SK-N-SH (cell line): Measurements from ENCODE around the gene CNST.

ENCODE experiments used
- CTCF ChIP-seq: fragments of 200-600 bp; sonication (generic); IDR thresholded peaks from 2 replicates; pipeline ENCODE4 v1.6.1; 2017; ENCODE audit warnings: antibody characterized with exemption, mild to moderate bottlenecking, moderate library complexity
- EP300 ChIP-seq, 2 experiments: IDR thresholded peaks; 2 replicates each; pipeline versions ENCODE4 v1.4.0 to v1.6.1; 2012; ENCODE audit warnings: borderline replicate concordance in 1 of 2, low read depth in 1 of 2, low read length in 1 of 2
- FOXM1 ChIP-seq: IDR thresholded peaks from 2 replicates; pipeline ENCODE4 v1.4.0; 2012; ENCODE audit warnings: low read depth, mild to moderate bottlenecking
- POLR2AphosphoS5 ChIP-seq: IDR thresholded peaks from 2 replicates; pipeline ENCODE4 v1.6.1; 2012; ENCODE audit warnings: low read depth, low read length
- SIN3A ChIP-seq: IDR thresholded peaks from 2 replicates; pipeline ENCODE4 v1.6.1; 2012; ENCODE audit warnings: low read depth, mild to moderate bottlenecking, low read length, moderate library complexity, borderline replicate concordance
- TAF1 ChIP-seq: IDR thresholded peaks from 2 replicates; pipeline ENCODE4 v1.6.1; 2012; ENCODE audit warnings: low read depth, mild to moderate bottlenecking, low read length, moderate library complexity, borderline replicate concordance
- TEAD4 ChIP-seq: IDR thresholded peaks from 2 replicates; pipeline ENCODE4 v1.4.0; 2012; ENCODE audit warnings: mild to moderate bottlenecking, borderline replicate concordance; ENCODE audit not compliant: insufficient read depth
- YY1 ChIP-seq: IDR thresholded peaks from 2 replicates; pipeline ENCODE4 v1.4.0; 2012; ENCODE audit warnings: low read depth, mild to moderate bottlenecking
- TF ChIP-seq, protein P1 (sequence below): IDR thresholded peaks from 2 replicates; pipeline ENCODE4 v1.4.0; 2012; ENCODE audit warnings: low read depth, borderline replicate concordance
- TF ChIP-seq, protein P2 (sequence below): IDR thresholded peaks from 2 replicates; pipeline ENCODE4 v1.6.1; 2012; ENCODE audit warnings: mild to moderate bottlenecking, low read depth, low read length, moderate library complexity

DNA sequence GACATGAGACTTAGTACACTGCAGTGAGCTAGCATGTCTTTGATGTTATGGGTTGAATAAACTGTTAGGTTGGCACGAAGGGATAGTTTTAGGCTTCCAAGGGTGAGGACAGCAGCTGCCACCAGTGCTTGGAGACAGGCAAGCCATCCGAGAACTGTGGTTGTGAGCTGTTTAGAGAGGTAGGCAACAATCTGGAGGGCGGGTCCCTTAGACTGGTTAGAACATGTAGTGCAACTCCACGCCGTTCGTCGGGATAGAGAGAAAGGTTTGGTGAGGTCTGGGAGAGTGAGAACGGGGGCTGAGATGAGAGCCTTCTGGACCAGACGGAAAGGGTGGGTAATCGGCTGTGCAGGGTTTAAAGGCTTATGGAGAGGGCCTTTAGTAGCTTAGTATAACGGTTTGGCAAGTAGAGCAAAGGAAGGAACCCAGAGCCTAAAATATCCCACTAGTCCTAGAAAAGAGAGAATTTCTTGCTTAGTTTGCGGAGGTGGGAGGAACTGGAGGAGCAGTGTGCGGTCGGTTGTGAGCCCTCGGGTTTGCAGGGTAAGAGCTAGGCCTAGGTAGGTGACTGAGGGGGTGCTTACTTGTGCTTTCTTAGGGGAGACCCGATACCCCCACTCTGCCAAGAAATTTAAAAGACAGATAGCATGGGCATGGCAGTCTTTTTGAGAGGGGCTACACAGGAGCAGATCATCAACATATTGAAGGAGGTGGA lies 72.8 kb downstream of the CNST start:
- TF ChIP-seq CTCF (no peak), SIN3A (no peak), YY1 (no peak), EP300 (IDR thresholded peaks at IDR 0.05; ENCODE audit: borderline replicate concordance in 1 of 2, low read depth in 1 of 2, low read length in 1 of 2) (no peak), FOXM1 (no peak), TAF1 (no peak), POLR2AphosphoS5 (no peak), TEAD4 (no peak)
- TF ChIP-seq, protein P1, sequence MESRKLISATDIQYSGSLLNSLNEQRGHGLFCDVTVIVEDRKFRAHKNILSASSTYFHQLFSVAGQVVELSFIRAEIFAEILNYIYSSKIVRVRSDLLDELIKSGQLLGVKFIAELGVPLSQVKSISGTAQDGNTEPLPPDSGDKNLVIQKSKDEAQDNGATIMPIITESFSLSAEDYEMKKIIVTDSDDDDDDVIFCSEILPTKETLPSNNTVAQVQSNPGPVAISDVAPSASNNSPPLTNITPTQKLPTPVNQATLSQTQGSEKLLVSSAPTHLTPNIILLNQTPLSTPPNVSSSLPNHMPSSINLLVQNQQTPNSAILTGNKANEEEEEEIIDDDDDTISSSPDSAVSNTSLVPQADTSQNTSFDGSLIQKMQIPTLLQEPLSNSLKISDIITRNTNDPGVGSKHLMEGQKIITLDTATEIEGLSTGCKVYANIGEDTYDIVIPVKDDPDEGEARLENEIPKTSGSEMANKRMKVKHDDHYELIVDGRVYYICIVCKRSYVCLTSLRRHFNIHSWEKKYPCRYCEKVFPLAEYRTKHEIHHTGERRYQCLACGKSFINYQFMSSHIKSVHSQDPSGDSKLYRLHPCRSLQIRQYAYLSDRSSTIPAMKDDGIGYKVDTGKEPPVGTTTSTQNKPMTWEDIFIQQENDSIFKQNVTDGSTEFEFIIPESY = no peak
- TF ChIP-seq, protein P2, sequence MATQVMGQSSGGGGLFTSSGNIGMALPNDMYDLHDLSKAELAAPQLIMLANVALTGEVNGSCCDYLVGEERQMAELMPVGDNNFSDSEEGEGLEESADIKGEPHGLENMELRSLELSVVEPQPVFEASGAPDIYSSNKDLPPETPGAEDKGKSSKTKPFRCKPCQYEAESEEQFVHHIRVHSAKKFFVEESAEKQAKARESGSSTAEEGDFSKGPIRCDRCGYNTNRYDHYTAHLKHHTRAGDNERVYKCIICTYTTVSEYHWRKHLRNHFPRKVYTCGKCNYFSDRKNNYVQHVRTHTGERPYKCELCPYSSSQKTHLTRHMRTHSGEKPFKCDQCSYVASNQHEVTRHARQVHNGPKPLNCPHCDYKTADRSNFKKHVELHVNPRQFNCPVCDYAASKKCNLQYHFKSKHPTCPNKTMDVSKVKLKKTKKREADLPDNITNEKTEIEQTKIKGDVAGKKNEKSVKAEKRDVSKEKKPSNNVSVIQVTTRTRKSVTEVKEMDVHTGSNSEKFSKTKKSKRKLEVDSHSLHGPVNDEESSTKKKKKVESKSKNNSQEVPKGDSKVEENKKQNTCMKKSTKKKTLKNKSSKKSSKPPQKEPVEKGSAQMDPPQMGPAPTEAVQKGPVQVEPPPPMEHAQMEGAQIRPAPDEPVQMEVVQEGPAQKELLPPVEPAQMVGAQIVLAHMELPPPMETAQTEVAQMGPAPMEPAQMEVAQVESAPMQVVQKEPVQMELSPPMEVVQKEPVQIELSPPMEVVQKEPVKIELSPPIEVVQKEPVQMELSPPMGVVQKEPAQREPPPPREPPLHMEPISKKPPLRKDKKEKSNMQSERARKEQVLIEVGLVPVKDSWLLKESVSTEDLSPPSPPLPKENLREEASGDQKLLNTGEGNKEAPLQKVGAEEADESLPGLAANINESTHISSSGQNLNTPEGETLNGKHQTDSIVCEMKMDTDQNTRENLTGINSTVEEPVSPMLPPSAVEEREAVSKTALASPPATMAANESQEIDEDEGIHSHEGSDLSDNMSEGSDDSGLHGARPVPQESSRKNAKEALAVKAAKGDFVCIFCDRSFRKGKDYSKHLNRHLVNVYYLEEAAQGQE = no peak
